ENCODE measurements around the gene GLRA3. TPM values are rescaled to one million over a fixed set of nuclear protein-coding genes. Genes with fewer than 3 reads are reported as not detected.
"Not testable (repeated sequence)": the region's sequence is repeated elsewhere in the genome, so short reads cannot be mapped to it uniquely, and the experiment has no call there.

Gene GLRA3
- total RNA-seq, 1 donor from 2014 or later = not detected

DNA sequence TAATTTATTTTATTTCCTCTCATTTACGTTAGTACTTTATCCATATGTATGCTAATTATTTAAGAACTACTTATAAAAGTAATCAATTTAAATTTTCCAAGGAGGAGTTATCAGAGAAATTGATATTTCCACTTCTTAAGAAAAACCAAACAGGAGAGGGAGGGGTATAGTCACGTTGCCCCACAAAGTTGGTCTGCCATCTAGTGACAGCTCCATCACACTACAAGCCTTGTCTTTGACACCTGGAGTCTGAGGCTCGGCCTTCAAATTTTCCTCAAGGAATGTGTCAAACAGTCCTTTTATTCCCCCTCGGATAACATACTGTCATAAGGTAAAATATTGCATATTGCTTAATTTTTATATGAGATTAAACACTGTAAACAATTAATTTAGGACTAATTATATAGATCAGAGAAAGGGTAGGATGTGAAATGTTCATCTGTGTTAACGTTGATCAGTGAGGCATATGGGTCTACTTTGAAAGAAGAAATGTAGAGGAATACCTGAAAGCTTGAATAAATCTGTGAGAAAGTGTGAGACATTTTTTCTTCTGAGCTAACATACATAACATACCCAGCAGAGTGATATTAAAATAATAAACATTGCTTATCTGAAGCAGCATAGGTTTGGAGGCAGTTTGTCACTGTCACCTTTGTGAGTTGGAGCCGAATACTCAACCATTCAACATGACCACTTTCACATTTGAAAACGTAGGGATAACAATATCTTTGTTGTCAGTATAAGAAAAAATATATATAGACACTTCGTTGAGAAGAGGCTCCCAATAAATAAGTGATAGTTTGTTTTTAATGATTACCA is 114.4 kb downstream of the GLRA3 start:
- no peak for DNase-seq (ENCODE audit: low read depth, low spot score)

GRCh38 chr4:174713821-174714220 is 115.2 kb downstream of the GLRA3 start:
- no peak for DNase-seq (ENCODE audit: low read depth, low spot score)

- no peak for DNase-seq (ENCODE audit: low read depth, low spot score)
These were observed 115.9 kb downstream of the GLRA3 start for GRCh38 chr4:174713181-174713580.

- no peak for DNase-seq (ENCODE audit: low read depth, low spot score)
These were observed 119.5 kb downstream of the GLRA3 start for GRCh38 chr4:174709526-174709925.

GRCh38 chr4:174708381-174708780 is 120.7 kb downstream of the GLRA3 start:
- no peak for DNase-seq (ENCODE audit: low read depth, low spot score)

DNA sequence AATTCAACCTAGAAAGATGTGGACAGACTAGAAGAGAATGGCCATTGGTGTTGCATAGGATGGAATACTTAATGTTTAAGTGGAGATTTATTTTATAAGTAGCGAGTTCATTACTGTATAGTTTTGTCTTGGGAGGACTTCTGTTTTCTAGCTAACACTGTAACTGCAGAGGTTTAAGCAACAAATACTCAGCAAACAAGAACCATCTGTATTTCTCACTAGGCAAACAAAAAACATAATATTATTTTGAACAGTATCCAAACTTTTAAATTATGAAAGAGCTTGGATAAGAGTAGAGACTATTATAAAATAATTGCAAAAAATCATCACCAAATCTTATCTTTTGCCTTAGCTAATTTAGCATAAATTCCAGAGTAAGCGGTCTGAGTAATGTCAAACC is 121.1 kb downstream of the GLRA3 start:
- DNase-seq (ENCODE audit: low read depth, low spot score) = no peak

- DNase-seq (ENCODE audit: low read depth, low spot score) = no peak
These were observed 121.9 kb downstream of the GLRA3 start for GRCh38 chr4:174707051-174707676.

DNA sequence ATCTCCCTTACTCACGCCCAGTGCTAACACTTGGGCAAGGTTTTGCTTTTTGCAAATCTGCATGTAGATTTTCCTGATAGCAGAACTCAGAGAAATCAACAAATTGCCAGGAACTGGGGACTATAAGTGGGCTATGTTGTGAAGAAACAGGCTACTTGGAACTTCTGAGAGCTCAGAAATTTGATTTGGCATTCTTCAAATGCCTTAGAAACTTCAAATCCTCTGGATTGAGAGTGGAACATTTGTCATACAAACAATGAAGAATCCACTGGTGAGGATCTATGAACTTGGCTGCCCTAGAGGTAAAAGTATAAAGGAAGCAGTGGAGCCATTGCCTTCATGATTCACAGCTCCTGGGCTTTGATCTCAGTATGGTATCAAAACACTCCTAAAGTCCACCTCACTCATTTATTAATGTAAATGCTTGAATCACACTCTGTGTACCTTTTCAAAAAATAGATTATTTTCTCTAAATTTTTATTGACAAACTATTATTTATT is 126.0 kb downstream of the GLRA3 start:
- no peak for DNase-seq (ENCODE audit: low read depth, low spot score)

- DNase-seq (ENCODE audit: low read depth, low spot score) = no peak
These were observed 129.4 kb downstream of the GLRA3 start for GRCh38 chr4:174699654-174700053.

GRCh38 chr4:174697896-174698295 is 131.2 kb downstream of the GLRA3 start:
- DNase-seq (ENCODE audit: low read depth, low spot score) = no peak

DNA sequence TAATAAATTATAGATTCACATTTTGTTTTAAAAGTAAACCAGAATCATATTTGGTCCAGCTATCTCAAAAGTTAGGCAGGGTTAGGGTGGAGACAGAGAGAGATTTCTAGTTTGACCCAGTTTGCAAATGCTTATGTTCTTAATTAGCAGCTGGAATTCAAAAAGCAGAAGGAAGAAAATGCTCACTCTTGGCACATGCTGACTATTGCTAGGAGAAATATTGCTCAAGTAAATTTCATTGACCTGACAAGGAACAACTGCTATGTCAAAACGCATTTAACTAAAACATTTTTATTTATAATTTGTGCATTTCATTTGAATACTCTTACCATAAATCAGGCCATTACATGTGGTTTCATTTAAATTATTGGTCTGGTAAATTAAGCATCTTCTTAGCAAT is 131.8 kb downstream of the GLRA3 start:
- no peak for DNase-seq (ENCODE audit: low read depth, low spot score)

- DNase-seq (ENCODE audit: low read depth, low spot score) = no peak
These were observed 132.4 kb downstream of the GLRA3 start for GRCh38 chr4:174696657-174697056.

- DNase-seq (ENCODE audit: low read depth, low spot score) = not testable (repeated sequence)
These were observed 137.2 kb downstream of the GLRA3 start for GRCh38 chr4:174691876-174692275.

- DNase-seq (ENCODE audit: low read depth, low spot score) = no peak
These were observed 138.4 kb downstream of the GLRA3 start for GRCh38 chr4:174690665-174691064.

DNA sequence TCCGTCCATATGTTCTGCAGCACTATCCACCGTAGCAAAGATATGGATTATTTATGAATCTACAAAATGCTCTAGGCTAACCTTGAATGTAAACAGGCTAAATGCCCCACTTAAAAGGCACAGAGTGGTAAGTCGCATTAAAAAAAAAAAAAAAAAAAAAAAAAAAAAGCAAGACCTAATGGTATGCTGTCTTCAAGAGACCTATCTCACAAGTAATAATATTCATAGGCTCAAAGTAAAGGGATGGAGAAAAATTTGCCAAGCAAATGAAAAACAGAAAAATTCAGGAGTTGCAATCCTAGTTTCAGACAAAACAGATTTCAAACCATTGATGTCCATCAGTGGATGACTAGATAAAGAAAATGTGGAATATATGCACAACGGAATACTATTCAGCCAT is 139.4 kb downstream of the GLRA3 start:
- no peak for DNase-seq (ENCODE audit: low read depth, low spot score)

GRCh38 chr4:174686826-174687225 is 142.2 kb downstream of the GLRA3 start:
- DNase-seq (ENCODE audit: low read depth, low spot score) = no peak

DNA sequence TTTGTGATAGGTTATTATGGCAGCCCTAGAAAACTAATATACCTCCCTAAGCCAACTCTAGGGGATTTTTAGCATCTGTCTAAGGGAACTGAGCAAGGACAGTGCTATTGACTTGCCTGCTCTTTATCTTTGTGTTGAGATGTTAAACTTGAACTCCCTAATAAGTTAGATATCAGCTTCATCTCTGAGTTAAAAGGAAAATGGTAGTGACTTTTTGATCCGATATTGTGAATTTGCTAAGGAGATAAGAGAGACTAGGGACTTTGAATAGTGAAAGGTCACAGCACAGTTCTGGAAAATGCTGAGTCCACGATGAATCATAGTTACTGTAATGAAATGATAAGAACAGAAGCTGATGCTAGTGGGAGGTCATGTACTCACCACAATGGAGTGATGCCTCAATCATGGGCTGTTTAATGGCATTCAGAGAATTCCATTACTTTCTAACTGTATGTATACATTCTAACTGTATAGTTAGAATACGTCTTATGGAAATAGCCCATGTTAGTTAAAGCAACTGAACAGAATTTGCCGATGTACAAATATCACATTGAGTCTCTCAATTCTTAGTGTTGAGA is 147.2 kb downstream of the GLRA3 start:
- DNase-seq (ENCODE audit: low read depth, low spot score) = peak; percentile 11

DNA sequence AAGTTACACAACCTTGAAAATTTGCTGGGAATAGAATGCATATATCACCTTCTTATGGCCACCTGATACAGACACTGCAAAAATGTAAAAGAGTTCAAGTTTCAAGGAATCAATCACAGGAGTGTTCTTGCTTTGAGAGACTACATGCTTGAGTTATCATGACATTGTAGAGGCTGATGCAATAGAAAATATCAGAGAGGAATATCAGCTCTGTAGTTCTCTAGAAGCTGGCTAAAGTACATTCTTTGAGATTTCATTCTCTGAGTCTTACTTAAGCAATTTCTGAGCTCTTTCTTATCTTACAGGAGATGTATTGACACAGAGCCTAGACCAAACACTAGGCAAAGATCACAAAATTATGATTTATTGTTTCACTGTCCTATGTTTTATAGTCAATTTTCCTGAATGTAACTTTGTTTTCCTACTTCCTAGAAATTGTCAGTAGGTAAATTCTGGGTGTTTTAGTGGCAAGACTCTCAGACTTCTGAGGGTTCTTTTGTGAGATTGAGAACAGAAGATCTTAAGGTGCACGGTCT is 154.7 kb downstream of the GLRA3 start:
- no peak for DNase-seq (ENCODE audit: low read depth, low spot score)

GRCh38 chr4:174673865-174674264 is 155.2 kb downstream of the GLRA3 start:
- no peak for DNase-seq (ENCODE audit: low read depth, low spot score)

- no peak for DNase-seq (ENCODE audit: low read depth, low spot score)
These were observed 156.8 kb downstream of the GLRA3 start for GRCh38 chr4:174672276-174672675.

GRCh38 chr4:174669270-174669669 is 159.8 kb downstream of the GLRA3 start:
- DNase-seq (ENCODE audit: low read depth, low spot score) = no peak

- no peak for DNase-seq (ENCODE audit: low read depth, low spot score)
These were observed 163.2 kb downstream of the GLRA3 start for GRCh38 chr4:174665799-174666198.

Measured in pulmonary artery endothelial cell (primary cell).